ENCODE measurements around the gene LDHAL6B. TPM values are rescaled to one million over a fixed set of nuclear protein-coding genes. Genes with fewer than 3 reads are reported as not detected.

LDHAL6B gene
- total and polyA plus RNA-seq, 2 of the 8 experiments (the other 6 are each of a cell fraction or from before 2014, with no cell fraction given), result not detected

DNA sequence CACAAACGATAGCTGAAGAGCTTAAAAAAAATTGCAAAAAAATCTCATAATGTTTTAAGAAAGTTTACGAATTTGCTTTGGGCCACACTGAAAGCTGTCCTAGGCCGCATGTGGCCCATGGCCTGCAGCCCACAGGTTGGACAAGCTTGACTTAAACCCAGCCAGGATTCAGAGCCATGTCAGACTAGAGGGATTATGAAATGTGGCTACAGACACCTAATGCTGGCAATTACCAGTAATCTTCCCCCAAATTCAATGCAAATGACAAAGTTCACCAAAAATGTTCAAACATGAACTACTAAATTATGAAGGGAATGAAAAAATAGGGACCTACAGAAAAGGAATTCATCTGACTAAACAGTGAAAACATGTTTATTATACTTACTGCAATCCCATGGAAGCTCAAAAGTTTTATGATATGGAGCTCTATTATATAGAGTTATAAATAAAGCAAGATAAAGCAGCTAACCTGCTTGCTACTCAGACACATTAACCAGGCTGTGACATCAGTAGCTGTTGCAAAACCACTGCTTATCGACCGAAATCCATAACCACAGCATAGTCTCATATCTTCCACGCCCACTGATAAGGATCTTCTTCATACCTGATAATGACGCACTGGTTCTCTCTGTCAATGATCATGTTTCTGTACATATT is 49.2 kb downstream of the LDHAL6B start (continued):
- TF ChIP-seq, protein P1, sequence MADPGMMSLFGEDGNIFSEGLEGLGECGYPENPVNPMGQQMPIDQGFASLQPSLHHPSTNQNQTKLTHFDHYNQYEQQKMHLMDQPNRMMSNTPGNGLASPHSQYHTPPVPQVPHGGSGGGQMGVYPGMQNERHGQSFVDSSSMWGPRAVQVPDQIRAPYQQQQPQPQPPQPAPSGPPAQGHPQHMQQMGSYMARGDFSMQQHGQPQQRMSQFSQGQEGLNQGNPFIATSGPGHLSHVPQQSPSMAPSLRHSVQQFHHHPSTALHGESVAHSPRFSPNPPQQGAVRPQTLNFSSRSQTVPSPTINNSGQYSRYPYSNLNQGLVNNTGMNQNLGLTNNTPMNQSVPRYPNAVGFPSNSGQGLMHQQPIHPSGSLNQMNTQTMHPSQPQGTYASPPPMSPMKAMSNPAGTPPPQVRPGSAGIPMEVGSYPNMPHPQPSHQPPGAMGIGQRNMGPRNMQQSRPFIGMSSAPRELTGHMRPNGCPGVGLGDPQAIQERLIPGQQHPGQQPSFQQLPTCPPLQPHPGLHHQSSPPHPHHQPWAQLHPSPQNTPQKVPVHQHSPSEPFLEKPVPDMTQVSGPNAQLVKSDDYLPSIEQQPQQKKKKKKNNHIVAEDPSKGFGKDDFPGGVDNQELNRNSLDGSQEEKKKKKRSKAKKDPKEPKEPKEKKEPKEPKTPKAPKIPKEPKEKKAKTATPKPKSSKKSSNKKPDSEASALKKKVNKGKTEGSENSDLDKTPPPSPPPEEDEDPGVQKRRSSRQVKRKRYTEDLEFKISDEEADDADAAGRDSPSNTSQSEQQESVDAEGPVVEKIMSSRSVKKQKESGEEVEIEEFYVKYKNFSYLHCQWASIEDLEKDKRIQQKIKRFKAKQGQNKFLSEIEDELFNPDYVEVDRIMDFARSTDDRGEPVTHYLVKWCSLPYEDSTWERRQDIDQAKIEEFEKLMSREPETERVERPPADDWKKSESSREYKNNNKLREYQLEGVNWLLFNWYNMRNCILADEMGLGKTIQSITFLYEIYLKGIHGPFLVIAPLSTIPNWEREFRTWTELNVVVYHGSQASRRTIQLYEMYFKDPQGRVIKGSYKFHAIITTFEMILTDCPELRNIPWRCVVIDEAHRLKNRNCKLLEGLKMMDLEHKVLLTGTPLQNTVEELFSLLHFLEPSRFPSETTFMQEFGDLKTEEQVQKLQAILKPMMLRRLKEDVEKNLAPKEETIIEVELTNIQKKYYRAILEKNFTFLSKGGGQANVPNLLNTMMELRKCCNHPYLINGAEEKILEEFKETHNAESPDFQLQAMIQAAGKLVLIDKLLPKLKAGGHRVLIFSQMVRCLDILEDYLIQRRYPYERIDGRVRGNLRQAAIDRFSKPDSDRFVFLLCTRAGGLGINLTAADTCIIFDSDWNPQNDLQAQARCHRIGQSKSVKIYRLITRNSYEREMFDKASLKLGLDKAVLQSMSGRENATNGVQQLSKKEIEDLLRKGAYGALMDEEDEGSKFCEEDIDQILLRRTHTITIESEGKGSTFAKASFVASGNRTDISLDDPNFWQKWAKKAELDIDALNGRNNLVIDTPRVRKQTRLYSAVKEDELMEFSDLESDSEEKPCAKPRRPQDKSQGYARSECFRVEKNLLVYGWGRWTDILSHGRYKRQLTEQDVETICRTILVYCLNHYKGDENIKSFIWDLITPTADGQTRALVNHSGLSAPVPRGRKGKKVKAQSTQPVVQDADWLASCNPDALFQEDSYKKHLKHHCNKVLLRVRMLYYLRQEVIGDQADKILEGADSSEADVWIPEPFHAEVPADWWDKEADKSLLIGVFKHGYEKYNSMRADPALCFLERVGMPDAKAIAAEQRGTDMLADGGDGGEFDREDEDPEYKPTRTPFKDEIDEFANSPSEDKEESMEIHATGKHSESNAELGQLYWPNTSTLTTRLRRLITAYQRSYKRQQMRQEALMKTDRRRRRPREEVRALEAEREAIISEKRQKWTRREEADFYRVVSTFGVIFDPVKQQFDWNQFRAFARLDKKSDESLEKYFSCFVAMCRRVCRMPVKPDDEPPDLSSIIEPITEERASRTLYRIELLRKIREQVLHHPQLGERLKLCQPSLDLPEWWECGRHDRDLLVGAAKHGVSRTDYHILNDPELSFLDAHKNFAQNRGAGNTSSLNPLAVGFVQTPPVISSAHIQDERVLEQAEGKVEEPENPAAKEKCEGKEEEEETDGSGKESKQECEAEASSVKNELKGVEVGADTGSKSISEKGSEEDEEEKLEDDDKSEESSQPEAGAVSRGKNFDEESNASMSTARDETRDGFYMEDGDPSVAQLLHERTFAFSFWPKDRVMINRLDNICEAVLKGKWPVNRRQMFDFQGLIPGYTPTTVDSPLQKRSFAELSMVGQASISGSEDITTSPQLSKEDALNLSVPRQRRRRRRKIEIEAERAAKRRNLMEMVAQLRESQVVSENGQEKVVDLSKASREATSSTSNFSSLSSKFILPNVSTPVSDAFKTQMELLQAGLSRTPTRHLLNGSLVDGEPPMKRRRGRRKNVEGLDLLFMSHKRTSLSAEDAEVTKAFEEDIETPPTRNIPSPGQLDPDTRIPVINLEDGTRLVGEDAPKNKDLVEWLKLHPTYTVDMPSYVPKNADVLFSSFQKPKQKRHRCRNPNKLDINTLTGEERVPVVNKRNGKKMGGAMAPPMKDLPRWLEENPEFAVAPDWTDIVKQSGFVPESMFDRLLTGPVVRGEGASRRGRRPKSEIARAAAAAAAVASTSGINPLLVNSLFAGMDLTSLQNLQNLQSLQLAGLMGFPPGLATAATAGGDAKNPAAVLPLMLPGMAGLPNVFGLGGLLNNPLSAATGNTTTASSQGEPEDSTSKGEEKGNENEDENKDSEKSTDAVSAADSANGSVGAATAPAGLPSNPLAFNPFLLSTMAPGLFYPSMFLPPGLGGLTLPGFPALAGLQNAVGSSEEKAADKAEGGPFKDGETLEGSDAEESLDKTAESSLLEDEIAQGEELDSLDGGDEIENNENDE (IDR thresholded peaks at IDR 0.05; ENCODE audit: insufficient replicate concordance, low read length), result no peak
- TF ChIP-seq ASH2L (IDR thresholded peaks at IDR 0.05; ENCODE audit: low read length), result no peak
- TF ChIP-seq CEBPB (IDR thresholded peaks at IDR 0.05; ENCODE audit: low read depth, low read length), result no peak
- no peak for TF ChIP-seq KDM1A (IDR thresholded peaks at IDR 0.05; ENCODE audit: borderline replicate concordance, low read length)
- TF ChIP-seq, protein P2, sequence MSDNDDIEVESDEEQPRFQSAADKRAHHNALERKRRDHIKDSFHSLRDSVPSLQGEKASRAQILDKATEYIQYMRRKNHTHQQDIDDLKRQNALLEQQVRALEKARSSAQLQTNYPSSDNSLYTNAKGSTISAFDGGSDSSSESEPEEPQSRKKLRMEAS (IDR thresholded peaks at IDR 0.05), result no peak
- no peak for TF ChIP-seq GABPA (IDR thresholded peaks at IDR 0.05; ENCODE audit: borderline replicate concordance, insufficient read depth, low read length)
- TF ChIP-seq TAF1 (IDR thresholded peaks at IDR 0.05; ENCODE audit: low read depth, low read length), result no peak
- TF ChIP-seq EP300 (IDR thresholded peaks at IDR 0.05; ENCODE audit: borderline replicate concordance in 1 of 2, low read depth in 2 of 2, low read length in 2 of 2), result no peak
- TF ChIP-seq RNF2 (IDR thresholded peaks at IDR 0.05; ENCODE audit: borderline replicate concordance, low read depth, low read length, missing control alignments, poor library complexity, severe bottlenecking), result no peak
- TF ChIP-seq BACH1 (IDR thresholded peaks at IDR 0.05; ENCODE audit: low read length), result no peak

All from H1 (cell line).